Endothelial cell of umbilical vein (primary cell): Measurements from ENCODE around the gene PLEKHG4B.

Experiments
- CTCF ChIP-seq, 2 donors: IDR thresholded peaks; 1 replicate in 1 of 2; 2 replicates in 1 of 2; pipeline ENCODE4 v1.5.1; 2011; ENCODE audit warnings: low read length in 2 of 2, mild to moderate bottlenecking in 2 of 2, moderate library complexity in 2 of 2, control low read depth in 1 of 2, inconsistent platforms in 1 of 2, low read depth in 1 of 2; ENCODE audit not compliant: insufficient read depth in 1 of 2; ENCODE audit errors: extremely low read depth in 1 of 2
- EZH2 ChIP-seq: IDR thresholded peaks from 2 replicates; pipeline ENCODE4 v1.6.1; 2012; ENCODE audit warnings: borderline replicate concordance, low read depth, mild to moderate bottlenecking, moderate library complexity, low read length, inconsistent platforms; ENCODE audit not compliant: severe bottlenecking
- POLR2A ChIP-seq: IDR thresholded peaks from 2 replicates; pipeline ENCODE4 v1.6.1; 2012; ENCODE audit warnings: low read depth, mild to moderate bottlenecking, control low read depth, low read length
- POLR2AphosphoS5 ChIP-seq: IDR thresholded peaks from 2 replicates; pipeline ENCODE4 v1.6.1; 2012; ENCODE audit warnings: low read depth, mild to moderate bottlenecking, control low read depth, low read length, moderate library complexity; ENCODE audit not compliant: insufficient read depth
- TF ChIP-seq, protein P1 (sequence below): IDR thresholded peaks from 2 replicates; pipeline ENCODE4 v1.6.1; 2011; ENCODE audit not compliant: insufficient read depth, insufficient read length

DNA sequence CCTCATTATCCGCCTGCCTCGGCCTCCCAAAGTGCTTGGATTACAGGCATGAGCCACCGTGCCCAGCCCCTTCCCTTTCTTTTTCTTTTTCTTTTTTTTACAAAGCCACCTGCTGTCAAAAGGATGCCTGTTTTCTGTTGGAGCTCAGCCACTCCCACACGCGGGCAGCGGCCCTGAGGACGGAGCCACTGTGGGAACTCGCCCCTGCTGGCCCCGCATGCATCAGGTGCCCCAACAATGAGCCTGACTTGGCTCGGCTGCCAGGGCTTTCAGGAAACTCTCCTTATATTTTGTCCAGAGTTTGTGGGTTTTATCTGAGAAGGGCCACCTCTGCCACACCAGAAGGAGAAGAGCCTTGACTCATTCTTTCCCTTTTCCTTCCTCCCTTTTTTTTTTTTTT is 62.3 kb downstream of the PLEKHG4B start:
- TF ChIP-seq POLR2AphosphoS5 (no peak), POLR2A (no peak), CTCF (IDR thresholded peaks at IDR 0.05; ENCODE audit: extremely low read depth in 1 of 2, insufficient read depth in 1 of 2, low read depth in 1 of 2, low read length in 2 of 2) (no peak), EZH2 (no peak)
- TF ChIP-seq, protein P1, sequence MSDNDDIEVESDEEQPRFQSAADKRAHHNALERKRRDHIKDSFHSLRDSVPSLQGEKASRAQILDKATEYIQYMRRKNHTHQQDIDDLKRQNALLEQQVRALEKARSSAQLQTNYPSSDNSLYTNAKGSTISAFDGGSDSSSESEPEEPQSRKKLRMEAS = no peak
